Breast epithelium (tissue), 3 donors: ENCODE measurements around the gene TIPRL.
"Not testable (repeated sequence)": the region's sequence is repeated elsewhere in the genome, so short reads cannot be mapped to it uniquely, and the experiment has no call there.

Experiments
- POLR2A ChIP-seq: fragments of 450-650 bp; IDR thresholded peaks from one replicate; pipeline ENCODE4 v1.6.1; 2016; ENCODE audit warnings: antibody characterized with exemption, mild to moderate bottlenecking, moderate library complexity
- POLR2AphosphoS5 ChIP-seq, 3 donors: sonication (generic); formaldehyde crosslinking; IDR thresholded peaks; one replicate each; pipeline ENCODE4 v1.6.1; 2017; ENCODE audit warnings: antibody characterized with exemption in 3 of 3
- TF ChIP-seq, protein P1 (sequence below), 3 donors: fragments of 450-650 bp; IDR thresholded peaks; one replicate each; pipeline ENCODE4 v1.5.1; 2016 to 2017; ENCODE audit warnings: antibody characterized with exemption in 3 of 3, mild to moderate bottlenecking in 3 of 3, moderate library complexity in 3 of 3

GRCh38 chr1:168207673-168208072, 28.9 kb downstream of the TIPRL start:
- not testable (repeated sequence) for TF ChIP-seq POLR2A; POLR2AphosphoS5 (IDR thresholded peaks at IDR 0.05)
- TF ChIP-seq, protein P1, sequence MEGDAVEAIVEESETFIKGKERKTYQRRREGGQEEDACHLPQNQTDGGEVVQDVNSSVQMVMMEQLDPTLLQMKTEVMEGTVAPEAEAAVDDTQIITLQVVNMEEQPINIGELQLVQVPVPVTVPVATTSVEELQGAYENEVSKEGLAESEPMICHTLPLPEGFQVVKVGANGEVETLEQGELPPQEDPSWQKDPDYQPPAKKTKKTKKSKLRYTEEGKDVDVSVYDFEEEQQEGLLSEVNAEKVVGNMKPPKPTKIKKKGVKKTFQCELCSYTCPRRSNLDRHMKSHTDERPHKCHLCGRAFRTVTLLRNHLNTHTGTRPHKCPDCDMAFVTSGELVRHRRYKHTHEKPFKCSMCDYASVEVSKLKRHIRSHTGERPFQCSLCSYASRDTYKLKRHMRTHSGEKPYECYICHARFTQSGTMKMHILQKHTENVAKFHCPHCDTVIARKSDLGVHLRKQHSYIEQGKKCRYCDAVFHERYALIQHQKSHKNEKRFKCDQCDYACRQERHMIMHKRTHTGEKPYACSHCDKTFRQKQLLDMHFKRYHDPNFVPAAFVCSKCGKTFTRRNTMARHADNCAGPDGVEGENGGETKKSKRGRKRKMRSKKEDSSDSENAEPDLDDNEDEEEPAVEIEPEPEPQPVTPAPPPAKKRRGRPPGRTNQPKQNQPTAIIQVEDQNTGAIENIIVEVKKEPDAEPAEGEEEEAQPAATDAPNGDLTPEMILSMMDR (IDR thresholded peaks at IDR 0.05): not testable (repeated sequence)
